ENCODE measurements around the gene COL8A1. TPM values are rescaled to one million over a fixed set of nuclear protein-coding genes. Genes with fewer than 3 reads are reported as not detected.

COL8A1 gene
- total RNA-seq, 1 donor from 2014 or later, result not detected

DNA sequence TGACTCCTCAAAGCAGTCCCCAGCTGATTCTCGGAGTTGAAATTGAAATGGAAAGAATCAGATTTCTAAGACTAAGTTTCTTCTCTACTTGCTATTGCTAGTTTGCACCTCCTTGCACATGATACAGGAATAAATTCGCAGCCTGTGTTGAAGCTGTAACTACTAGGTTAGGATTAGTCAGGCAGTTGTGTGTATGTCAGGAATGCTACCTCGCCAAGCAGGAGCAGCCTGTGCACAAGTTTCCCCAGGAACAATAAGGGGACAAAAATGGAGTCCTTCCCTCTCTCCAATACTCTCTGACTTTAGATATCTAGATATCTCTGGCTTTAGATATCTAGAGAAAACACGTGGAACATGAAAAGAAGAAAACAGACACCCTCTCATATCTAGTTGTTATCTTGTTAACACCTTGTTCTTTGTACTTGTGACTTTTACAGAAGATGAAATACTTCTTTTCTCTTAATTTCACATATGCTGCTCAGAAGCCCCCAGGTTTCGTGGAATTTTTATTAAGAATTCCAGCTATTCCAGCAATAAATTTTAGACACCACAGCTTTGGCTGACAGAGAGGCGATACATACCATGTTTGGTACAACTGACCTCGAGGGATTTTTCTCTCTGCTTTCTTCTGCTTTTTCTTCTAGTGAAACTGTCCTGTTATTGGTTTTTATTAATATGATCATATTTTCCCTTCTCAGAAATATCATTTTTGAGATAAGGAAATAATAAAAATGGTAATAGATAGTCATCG lies 123.2 kb downstream of the COL8A1 start:
- H3K9me3 Mint-ChIP-seq (ENCODE audit: low read depth), result no peaks in the 10 kb centered on the region
- H3K27me3 Mint-ChIP-seq, result peaks cover 5% of the 10 kb centered on the region
- DNase-seq (ENCODE audit: low spot score, unreplicated experiment), result no peak
- no peaks in the 10 kb centered on the region for H3K36me3 Mint-ChIP-seq (ENCODE audit: insufficient read depth)
- H3K4me3 Mint-ChIP-seq (ENCODE audit: low read depth), result no peak overlapping the region
- TF ChIP-seq, protein P1, sequence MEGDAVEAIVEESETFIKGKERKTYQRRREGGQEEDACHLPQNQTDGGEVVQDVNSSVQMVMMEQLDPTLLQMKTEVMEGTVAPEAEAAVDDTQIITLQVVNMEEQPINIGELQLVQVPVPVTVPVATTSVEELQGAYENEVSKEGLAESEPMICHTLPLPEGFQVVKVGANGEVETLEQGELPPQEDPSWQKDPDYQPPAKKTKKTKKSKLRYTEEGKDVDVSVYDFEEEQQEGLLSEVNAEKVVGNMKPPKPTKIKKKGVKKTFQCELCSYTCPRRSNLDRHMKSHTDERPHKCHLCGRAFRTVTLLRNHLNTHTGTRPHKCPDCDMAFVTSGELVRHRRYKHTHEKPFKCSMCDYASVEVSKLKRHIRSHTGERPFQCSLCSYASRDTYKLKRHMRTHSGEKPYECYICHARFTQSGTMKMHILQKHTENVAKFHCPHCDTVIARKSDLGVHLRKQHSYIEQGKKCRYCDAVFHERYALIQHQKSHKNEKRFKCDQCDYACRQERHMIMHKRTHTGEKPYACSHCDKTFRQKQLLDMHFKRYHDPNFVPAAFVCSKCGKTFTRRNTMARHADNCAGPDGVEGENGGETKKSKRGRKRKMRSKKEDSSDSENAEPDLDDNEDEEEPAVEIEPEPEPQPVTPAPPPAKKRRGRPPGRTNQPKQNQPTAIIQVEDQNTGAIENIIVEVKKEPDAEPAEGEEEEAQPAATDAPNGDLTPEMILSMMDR (IDR thresholded peaks at IDR 0.05; ENCODE audit: unreplicated experiment), result no peak
- no peak overlapping the region for H3K27ac Mint-ChIP-seq
- peaks cover 5% of the 10 kb centered on the region for H3K4me1 Mint-ChIP-seq (ENCODE audit: low read depth)

DNA sequence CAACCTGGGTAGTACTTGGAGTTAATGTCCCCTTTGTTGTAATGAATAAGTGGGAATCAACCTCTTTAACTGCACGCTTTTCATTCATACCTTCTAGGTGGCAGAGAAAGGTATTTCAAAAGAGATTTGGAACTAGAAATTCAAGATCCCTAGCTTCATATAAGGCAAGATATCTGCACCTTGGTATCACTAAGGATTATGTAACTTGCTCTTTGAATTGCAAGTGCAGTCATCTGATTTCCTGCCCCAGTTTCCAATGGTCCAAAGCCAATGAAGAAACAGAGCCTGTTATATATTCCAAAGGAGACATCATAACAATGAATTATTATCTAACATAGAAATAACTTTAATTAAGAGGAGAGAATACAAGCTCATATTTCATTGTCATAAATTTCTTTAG lies 124.5 kb downstream of the COL8A1 start:
- TF ChIP-seq, protein P1 (IDR thresholded peaks at IDR 0.05; ENCODE audit: unreplicated experiment), result no peak
- Mint-ChIP-seq H3K36me3 (ENCODE audit: insufficient read depth) (no peaks in the 10 kb centered on the region), H3K4me3 (ENCODE audit: low read depth) (no peak overlapping the region), H3K27me3 (peaks cover 3% of the 10 kb centered on the region), H3K4me1 (ENCODE audit: low read depth) (peaks cover 5% of the 10 kb centered on the region), H3K9me3 (ENCODE audit: low read depth) (no peaks in the 10 kb centered on the region), H3K27ac (no peak overlapping the region)
- DNase-seq (ENCODE audit: low spot score, unreplicated experiment), result no peak

DNA sequence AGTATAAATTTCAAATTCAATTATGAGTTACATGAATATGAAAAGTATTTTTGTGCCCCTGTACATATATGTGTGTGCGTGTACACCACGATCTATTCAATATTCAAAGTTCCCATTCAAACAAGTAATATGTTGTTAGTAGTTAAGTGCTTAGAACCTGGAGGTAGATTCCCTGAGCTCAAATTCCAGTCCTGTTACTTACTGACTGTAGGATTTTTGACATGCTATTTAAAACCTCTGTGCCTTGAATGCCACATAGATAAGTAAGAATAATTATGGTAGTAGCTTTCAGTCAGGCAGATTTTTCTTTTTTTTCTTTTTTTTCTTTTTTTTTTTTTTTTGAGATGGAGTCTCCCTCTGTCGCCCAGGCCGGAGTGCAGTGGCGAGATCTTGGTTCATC lies 126.0 kb downstream of the COL8A1 start:
- TF ChIP-seq, protein P1 (IDR thresholded peaks at IDR 0.05; ENCODE audit: unreplicated experiment), result no peak
- Mint-ChIP-seq H3K27ac (no peak overlapping the region), H3K27me3 (peaks cover 3% of the 10 kb centered on the region), H3K36me3 (ENCODE audit: insufficient read depth) (no peaks in the 10 kb centered on the region), H3K4me1 (ENCODE audit: low read depth) (peaks cover 5% of the 10 kb centered on the region), H3K9me3 (ENCODE audit: low read depth) (no peaks in the 10 kb centered on the region), H3K4me3 (ENCODE audit: low read depth) (no peak overlapping the region)
- no peak for DNase-seq (ENCODE audit: low spot score, unreplicated experiment)

DNA sequence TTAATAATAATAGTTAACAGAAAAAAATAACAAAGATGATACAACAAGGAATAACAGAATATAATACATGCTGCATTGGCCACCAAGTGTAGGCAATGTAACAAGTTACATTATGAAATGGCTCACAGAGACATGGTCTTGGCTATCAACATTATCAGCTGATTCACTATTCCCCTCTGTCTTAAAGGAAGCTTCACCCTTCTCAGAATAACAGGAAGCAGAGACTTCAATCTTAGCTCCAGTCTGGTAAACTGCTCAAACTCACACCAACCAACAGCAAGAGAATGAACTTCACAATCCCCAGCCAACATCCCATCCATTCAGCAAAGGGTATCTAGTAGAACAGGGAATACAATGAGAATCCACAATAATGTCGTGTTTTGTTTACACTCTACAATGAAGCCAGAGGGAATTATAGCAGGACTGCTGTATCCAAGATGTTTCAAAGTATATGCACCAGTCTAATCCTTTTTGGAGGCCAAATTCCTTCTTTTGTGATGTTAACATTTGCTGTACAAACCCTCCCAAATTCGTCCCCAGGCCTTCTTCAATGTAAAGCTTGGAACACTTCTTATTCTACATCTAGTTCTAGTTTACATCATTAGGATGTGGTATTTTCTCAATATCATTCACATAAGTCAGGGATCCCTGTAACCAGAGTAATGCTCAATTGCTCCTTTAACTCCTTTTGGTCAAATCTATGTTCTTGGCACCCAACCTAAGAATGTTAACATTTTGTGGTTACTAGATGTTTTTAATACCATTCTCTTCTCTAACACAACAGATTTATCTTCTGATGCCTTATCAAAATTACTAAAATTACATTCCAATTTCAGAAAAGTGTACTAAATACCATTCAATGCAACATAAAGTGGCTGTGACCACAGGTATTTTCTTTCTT lies 126.9 kb downstream of the COL8A1 start:
- Mint-ChIP-seq H3K27ac (no peak overlapping the region), H3K4me1 (ENCODE audit: low read depth) (peaks cover 5% of the 10 kb centered on the region), H3K27me3 (peaks cover 3% of the 10 kb centered on the region), H3K4me3 (ENCODE audit: low read depth) (no peak overlapping the region), H3K36me3 (ENCODE audit: insufficient read depth) (no peaks in the 10 kb centered on the region), H3K9me3 (ENCODE audit: low read depth) (no peaks in the 10 kb centered on the region)
- TF ChIP-seq, protein P1 (IDR thresholded peaks at IDR 0.05; ENCODE audit: unreplicated experiment), result no peak
- DNase-seq (ENCODE audit: low spot score, unreplicated experiment), result no peak

DNA sequence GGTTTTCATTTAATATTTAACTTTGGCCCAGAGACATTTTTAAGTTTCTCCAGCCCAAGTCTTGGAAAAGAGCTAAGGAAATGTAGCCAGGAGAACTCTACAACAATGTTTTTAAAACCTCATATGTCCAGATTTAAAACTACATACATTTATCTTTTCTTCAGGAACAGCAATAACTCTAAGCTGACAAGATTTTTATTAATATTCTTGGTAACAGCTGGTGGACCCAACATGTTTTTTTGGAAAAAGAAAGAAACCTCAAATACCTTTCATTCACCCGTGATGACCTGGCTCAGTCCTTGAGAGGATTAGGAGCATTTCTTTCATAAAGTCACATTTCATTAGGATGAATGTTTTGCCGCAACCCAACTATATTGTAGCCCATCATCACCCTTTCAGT lies 128.9 kb downstream of the COL8A1 start:
- H3K27ac Mint-ChIP-seq, result no peak overlapping the region
- no peak overlapping the region for H3K4me3 Mint-ChIP-seq (ENCODE audit: low read depth)
- H3K36me3 Mint-ChIP-seq (ENCODE audit: insufficient read depth), result no peaks in the 10 kb centered on the region
- TF ChIP-seq, protein P1 (IDR thresholded peaks at IDR 0.05; ENCODE audit: unreplicated experiment), result no peak
- no peaks in the 10 kb centered on the region for H3K9me3 Mint-ChIP-seq (ENCODE audit: low read depth)
- no peak for DNase-seq (ENCODE audit: low spot score, unreplicated experiment)
- H3K27me3 Mint-ChIP-seq, result peaks cover 2% of the 10 kb centered on the region
- peaks cover 2% of the 10 kb centered on the region for H3K4me1 Mint-ChIP-seq (ENCODE audit: low read depth)
